Fibroblast of villous mesenchyme (primary cell): Measurements from ENCODE around the gene NSUN2. TPM values are rescaled to one million over a fixed set of nuclear protein-coding genes. Genes with fewer than 3 reads are reported as not detected.
A peak's percentile ranks its signal among the peaks of the same experiment; 100 is the strongest.

Source experiments
- DNase-seq: peaks from one replicate; pipeline ENCODE4 v3.0.0-alpha.2; 2010; ENCODE audit warnings: low read depth
- H3K4me3 ChIP-seq: 2 replicates; pipeline ENCODE4 v1.5.1; 2011; ENCODE audit warnings: low read depth, mild to moderate bottlenecking, low read length
- total RNA-seq: library from RNA; depleted of rRNA; stranded (reverse); fragments of >200 nt; gene quantifications from 2 replicates; pipeline ENCODE4 v1.2.3, GENCODE V29; 2012
- TF ChIP-seq, protein P1 (sequence below): IDR thresholded peaks from 2 replicates; pipeline ENCODE4 v1.5.1; 2012; ENCODE audit warnings: low read depth, mild to moderate bottlenecking, low read length; ENCODE audit not compliant: insufficient read depth

The NSUN2 gene
- total RNA-seq, 1 donor = 46.2 TPM

DNA sequence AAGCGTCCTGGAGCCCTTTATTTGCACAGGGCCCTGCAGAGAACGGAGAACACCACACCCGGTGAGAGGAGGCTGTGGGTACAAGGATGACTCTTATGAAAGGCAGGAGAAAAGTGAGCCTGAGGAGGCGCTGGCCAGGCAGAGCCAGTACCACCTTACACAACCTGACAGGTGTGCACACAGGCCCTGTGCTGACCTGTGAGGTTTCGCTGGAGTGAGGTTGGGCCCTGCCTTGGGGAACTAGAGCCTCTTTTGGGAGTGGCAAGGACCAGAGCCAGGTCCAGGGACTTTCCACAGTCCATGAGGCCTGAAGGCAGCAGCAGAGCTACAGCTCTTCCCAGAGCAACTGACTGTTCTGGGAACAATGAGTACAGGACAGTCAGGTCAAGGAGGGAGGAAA is 3.4 kb upstream of the NSUN2 start:
- no peak overlapping the region for H3K4me3 ChIP-seq
- DNase-seq = no peak
- TF ChIP-seq, protein P1, sequence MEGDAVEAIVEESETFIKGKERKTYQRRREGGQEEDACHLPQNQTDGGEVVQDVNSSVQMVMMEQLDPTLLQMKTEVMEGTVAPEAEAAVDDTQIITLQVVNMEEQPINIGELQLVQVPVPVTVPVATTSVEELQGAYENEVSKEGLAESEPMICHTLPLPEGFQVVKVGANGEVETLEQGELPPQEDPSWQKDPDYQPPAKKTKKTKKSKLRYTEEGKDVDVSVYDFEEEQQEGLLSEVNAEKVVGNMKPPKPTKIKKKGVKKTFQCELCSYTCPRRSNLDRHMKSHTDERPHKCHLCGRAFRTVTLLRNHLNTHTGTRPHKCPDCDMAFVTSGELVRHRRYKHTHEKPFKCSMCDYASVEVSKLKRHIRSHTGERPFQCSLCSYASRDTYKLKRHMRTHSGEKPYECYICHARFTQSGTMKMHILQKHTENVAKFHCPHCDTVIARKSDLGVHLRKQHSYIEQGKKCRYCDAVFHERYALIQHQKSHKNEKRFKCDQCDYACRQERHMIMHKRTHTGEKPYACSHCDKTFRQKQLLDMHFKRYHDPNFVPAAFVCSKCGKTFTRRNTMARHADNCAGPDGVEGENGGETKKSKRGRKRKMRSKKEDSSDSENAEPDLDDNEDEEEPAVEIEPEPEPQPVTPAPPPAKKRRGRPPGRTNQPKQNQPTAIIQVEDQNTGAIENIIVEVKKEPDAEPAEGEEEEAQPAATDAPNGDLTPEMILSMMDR = no peak

DNA sequence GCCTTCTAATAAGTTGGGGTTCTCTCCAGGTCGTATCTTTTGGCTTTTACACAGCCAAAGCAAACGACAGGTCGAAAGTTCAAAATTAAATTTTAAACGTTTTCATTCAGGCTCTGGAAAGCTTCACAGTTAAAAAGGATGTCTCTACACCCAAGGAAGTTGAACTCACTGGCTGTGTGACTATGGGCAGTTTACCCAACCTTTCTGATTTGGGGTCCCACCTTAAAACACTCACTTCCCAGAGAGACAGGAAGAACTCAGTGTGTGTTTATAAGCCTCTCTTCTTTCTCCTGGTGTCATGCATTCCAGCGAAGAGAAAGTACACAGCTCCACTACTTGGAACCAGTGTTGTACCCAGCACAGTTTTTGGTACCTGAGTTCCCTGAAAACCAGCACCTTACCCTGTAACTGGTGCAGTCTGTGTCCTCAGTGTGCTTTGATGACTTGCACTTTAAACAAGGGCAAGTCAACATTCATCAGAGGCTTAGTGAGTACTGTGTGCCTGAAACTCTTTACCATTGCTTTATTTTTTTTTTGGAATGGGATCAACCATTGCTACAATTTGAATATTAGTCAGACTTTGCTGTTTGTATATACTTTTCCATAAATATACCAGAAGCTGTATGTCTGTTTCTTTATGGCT is 2.1 kb upstream of the NSUN2 start:
- DNase-seq = no peak
- TF ChIP-seq, protein P1 = no peak
- H3K4me3 ChIP-seq = no peak overlapping the region

DNA sequence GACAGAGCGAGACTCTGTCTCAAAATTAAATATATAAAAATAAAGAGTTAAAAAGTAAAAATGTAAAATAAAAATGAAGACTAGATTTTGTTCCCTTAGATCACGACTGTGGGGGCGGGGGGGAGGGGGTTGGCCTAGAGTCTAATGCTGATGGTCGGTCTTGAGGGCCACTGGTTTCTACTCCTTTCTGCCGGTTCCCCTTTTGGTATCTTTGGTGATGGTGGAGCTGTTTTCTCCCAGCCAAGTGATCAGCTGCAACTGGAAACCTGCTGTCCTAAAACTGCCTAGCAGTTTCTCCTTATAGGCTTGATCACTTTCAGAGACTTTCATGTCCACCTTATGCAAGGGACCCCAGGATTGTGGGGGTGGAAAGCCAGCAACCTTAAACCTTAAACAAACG is 1.5 kb upstream of the NSUN2 start:
- peak overlapping the region; percentile 89 for H3K4me3 ChIP-seq
- TF ChIP-seq, protein P1 = no peak
- DNase-seq = no peak

DNA sequence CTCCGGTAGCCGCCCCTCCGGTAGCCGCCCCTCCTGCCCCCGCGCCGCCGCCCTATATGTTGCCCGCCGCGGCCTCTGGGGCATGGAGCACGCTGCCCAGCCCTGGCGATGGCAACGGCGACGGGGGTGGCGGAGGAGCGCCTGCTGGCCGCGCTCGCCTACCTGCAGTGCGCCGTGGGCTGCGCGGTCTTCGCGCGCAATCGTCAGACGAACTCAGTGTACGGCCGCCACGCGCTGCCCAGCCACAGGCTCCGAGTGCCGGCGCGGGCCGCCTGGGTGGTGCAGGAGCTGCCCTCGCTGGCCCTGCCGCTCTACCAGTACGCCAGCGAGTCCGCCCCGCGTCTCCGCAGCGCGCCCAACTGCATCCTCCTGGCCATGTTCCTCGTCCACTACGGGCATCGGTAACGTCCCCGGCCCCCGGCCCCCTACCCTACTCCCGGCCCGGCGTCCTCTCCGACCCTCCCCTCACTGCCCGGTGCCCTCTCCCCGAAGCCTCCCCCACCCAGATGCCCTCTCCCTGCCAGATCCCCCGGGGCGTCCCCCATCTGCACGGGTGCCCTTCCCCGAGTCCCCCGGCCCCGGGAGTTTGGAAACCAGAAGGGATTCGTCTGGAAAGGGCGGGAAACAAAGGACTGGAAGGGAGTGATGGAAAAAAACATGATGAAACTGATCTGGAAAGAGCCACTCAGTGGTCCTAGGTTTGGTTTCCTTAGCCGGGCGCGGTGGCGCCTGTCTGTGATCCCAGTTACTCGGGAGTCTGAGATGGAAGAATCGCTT is 813 bp upstream of the NSUN2 start:
- peak overlapping the region; percentile 89 for H3K4me3 ChIP-seq
- TF ChIP-seq, protein P1 = no peak
- no peak for DNase-seq

DNA sequence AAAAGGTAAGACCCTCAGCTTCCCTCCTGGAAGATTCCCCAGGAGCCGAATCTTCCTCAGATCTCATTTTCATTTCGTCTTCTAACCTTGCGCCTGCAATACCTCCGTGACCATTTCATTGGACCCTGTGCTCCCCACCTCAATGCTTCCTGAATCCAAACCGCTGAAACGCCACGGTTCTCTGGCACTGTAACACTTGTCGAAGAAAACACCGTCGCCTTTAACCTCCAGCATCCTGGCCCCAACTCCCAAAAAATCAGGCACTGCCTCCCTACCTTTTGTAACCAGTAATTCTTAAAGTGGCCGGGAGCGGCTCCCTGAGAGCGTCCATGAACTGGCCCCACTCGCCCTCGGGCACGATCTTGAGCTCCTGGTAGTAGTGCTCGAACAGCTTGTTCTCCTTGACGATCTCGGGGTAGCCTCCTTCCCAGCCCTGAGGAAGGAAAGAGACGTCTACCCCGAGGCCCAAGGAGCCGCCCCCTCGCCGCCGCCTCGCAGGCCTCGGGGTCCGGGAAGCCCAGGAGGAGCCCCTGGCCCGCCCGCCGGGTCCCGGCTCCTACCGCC is 438 bp downstream of the NSUN2 start:
- peak overlapping the region; percentile 89 for H3K4me3 ChIP-seq
- TF ChIP-seq, protein P1 = no peak
- peak; percentile 30 for DNase-seq

DNA sequence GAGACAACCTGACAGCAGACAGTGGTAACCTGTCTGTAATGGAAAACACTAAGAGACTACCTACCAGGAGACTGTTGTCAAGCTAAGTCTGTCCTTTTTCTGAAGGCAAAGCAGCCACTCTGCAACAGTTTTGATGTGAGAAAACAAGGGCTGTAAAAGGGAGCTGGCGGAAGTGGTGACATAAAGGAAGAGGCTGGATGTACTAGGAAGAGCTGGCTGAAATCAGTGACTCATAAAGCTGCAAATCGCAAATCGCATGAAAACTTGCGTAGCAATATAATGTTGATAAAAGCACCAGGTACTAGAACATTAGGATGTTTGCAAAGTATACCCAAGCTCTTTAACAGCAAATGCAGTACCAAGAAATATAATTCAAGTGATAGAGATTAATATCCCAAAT is 1.4 kb downstream of the NSUN2 start:
- DNase-seq = no peak
- H3K4me3 ChIP-seq = peak overlapping the region; percentile 89
- TF ChIP-seq, protein P1 = no peak
